ENCODE data around the gene BRCC3. TPM values are rescaled to one million over a fixed set of nuclear protein-coding genes. Genes with fewer than 3 reads are reported as not detected.

The BRCC3 gene
- 11.9 and 12.1 TPM in 2 replicates for total RNA-seq (2014; rRNA removed; shearing (Covaris generic))
- 23.5 and 25.8 TPM in 2 replicates for total RNA-seq (2022)
- Bru-seq, nascent RNA = percentile 77 among the genes with signal in this experiment
- BruChase-seq, experiment 1, labeled RNA remaining after a 6-hour chase = percentile 70 among the genes with signal in this experiment
- BruChase-seq, experiment 2, labeled RNA remaining after a 2-hour chase = percentile 74 among the genes with signal in this experiment
- long read RNA-seq, transcript BRCC3-208 (10 exons, 2,694 nt) = major isoform, 11 of 33 reads
- long read RNA-seq, partial matches to known transcripts = 6 of 33 reads
- long read RNA-seq, other reads (novel, unspliced or antisense) = 11 of 33 reads

DNA sequence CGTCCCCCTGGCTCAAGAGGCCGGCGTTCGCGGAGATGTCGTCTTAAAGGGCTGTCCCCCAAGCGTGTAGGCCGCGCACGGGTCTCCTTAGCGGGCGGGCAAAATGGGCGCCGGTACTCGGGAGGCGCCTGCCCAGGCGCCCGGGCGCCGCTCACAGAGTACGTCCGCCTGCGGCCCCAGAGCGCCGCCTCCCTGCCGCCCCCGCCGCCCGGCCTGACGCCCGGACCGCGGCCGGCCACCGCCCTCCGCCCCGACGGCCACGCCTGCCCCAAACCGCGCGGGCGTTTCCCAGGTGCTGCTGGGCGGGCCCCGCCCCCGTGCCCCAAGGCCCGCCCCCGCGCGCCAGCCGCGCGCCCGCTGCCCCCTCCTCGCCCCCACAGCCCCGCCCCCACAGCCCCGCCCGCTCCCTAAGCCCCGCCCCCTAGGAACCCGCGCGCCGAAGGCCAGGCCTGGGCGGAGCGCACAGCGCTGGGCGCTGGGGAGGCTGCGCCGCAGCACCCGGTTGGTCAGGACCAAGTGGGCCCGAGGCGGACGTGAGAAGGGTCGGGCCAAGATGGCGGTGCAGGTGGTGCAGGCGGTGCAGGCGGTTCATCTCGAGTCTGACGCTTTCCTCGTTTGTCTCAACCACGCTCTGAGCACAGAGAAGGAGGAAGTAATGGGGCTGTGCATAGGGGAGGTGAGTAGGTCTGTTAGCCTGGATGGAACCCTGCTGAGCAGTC, at the start of gene BRCC3, which contains the start of the genes CMC4 and MTCP1:
TSS of gene BRCC3 (plus strand) at position 534 of the 719 bp plus-strand sequence. CDS start at position 554, 20 bp downstream.
TSS of gene CMC4 (minus strand) at position 162 of the 719 bp plus-strand sequence. CDS start 7,113 bp downstream, outside the sequence.
TSS of gene MTCP1 (minus strand) at position 162 of the 719 bp plus-strand sequence. CDS start 5,126 bp downstream, outside the sequence.
- intact Hi-C loops (cut with micrococcal nuclease; ENCODE audit: unreplicated experiment) = loop anchor here (1.0 kb wide), 1 partner anchor 44 kb away; no protein-coding TSS in a partner anchor
- Histone ChIP-seq H3K4me3 (ENCODE audit: low read depth, low read length, poor library complexity, severe bottlenecking) (peak within 1 kb of the TSS; percentile 95), H3K36me3 (ENCODE audit: insufficient read depth, low read length) (peaks cover 34% of the 10 kb centered on the region), H4K20me1 (ENCODE audit: insufficient read depth, low read length) (no peaks in the 10 kb centered on the region), H3K4me1 (ENCODE audit: insufficient read depth, low read length, poor library complexity, severe bottlenecking) (peaks cover 33% of the 10 kb centered on the region), H3K9me3 (ENCODE audit: low read length) (no peaks in the 10 kb centered on the region), H3K27ac (ENCODE audit: low read depth, low read length, poor library complexity, severe bottlenecking) (peak within 1 kb of the TSS; percentile 81), H2AFZ (ENCODE audit: low read length) (peak within 1 kb of the TSS; percentile 91), H3K9me2 (ENCODE audit: insufficient read depth, low read length) (no peaks in the 10 kb centered on the region), H3K79me2 (ENCODE audit: insufficient read depth, low read depth, low read length) (peaks cover 58% of the 10 kb centered on the region), H3K4me2 (ENCODE audit: low read length) (peak within 1 kb of the TSS; percentile 90)
- TF ChIP-seq EZH2phosphoT487 (IDR thresholded peaks at IDR 0.05; ENCODE audit: borderline replicate concordance, low read depth, low read length) = no peak
- no peak for TF ChIP-seq CTCF (conservative IDR thresholded peaks at IDR 0.05; ENCODE audit: low read length)
- no TSS peak for BruUV-seq (replicated peaks)
- DNase-seq (ENCODE audit: low spot score) = peak; percentile 87
- ChIA-PET CTCF (ENCODE audit: unreplicated experiment) (interaction anchor here (1.0 kb wide), 1 partner anchor 18 kb away, joined by 3 read pairs; no protein-coding TSS in a partner anchor), POLR2A (interaction anchor here (0.7 to 1.1 kb wide), 2 partner anchors 44 kb away, joined by 3 to 4 read pairs; partner anchors contain the start of gene FUNDC2)

- TF ChIP-seq EZH2phosphoT487 (IDR thresholded peaks at IDR 0.05; ENCODE audit: borderline replicate concordance, low read depth, low read length) = no peak
- TF ChIP-seq CTCF (conservative IDR thresholded peaks at IDR 0.05; ENCODE audit: low read length) = no peak
- no TSS peak for BruUV-seq (replicated peaks)
- Histone ChIP-seq H3K4me2 (ENCODE audit: low read length) (no peak within 1 kb of the TSS), H3K9me3 (ENCODE audit: low read length) (no peaks in the 10 kb centered on the region), H3K27ac (ENCODE audit: low read depth, low read length, poor library complexity, severe bottlenecking) (no peak within 1 kb of the TSS), H3K4me1 (ENCODE audit: insufficient read depth, low read length, poor library complexity, severe bottlenecking) (no peaks in the 10 kb centered on the region), H3K9me2 (ENCODE audit: insufficient read depth, low read length) (no peaks in the 10 kb centered on the region), H2AFZ (ENCODE audit: low read length) (no peak within 1 kb of the TSS), H3K79me2 (ENCODE audit: insufficient read depth, low read depth, low read length) (peaks cover 2% of the 10 kb centered on the region; the same call in 1 of the 2 replicates), H3K4me3 (ENCODE audit: low read depth, low read length, poor library complexity, severe bottlenecking) (no peak within 1 kb of the TSS), H4K20me1 (ENCODE audit: insufficient read depth, low read length) (no peaks in the 10 kb centered on the region), H3K36me3 (ENCODE audit: insufficient read depth, low read length) (no peaks in the 10 kb centered on the region)
- DNase-seq (ENCODE audit: low spot score) = no peak
- ChIA-PET CTCF (ENCODE audit: unreplicated experiment) (no interaction called here), POLR2A (interaction anchor here (0.6 kb wide), 1 partner anchor 47 kb away, joined by 3 read pairs; no protein-coding TSS in a partner anchor)
- intact Hi-C loops (cut with micrococcal nuclease; ENCODE audit: unreplicated experiment) = no loop called here
Observed at GRCh38 chrX:155022585-155022984, 48.7 kb upstream of the BRCC3 start, which contains the start of gene F8. F8 (minus strand) TSS chrX:155022723; CDS start chrX:155022552, 171 bp downstream.
